GM18508 (cell line): ENCODE measurements around the gene CDAN1.
"Not testable (repeated sequence)": the region's sequence is repeated elsewhere in the genome, so short reads cannot be mapped to it uniquely, and the experiment has no call there.

ENCODE experiments used
- ATAC-seq: cut with Tn5 transposase; IDR thresholded peaks from one replicate; pipeline ENCODE4 v1.9.1; 2021; ENCODE audit warnings: moderate number of reproducible peaks; ENCODE audit not compliant: insufficient read depth, unreplicated experiment

Gene CDAN1, protein sequence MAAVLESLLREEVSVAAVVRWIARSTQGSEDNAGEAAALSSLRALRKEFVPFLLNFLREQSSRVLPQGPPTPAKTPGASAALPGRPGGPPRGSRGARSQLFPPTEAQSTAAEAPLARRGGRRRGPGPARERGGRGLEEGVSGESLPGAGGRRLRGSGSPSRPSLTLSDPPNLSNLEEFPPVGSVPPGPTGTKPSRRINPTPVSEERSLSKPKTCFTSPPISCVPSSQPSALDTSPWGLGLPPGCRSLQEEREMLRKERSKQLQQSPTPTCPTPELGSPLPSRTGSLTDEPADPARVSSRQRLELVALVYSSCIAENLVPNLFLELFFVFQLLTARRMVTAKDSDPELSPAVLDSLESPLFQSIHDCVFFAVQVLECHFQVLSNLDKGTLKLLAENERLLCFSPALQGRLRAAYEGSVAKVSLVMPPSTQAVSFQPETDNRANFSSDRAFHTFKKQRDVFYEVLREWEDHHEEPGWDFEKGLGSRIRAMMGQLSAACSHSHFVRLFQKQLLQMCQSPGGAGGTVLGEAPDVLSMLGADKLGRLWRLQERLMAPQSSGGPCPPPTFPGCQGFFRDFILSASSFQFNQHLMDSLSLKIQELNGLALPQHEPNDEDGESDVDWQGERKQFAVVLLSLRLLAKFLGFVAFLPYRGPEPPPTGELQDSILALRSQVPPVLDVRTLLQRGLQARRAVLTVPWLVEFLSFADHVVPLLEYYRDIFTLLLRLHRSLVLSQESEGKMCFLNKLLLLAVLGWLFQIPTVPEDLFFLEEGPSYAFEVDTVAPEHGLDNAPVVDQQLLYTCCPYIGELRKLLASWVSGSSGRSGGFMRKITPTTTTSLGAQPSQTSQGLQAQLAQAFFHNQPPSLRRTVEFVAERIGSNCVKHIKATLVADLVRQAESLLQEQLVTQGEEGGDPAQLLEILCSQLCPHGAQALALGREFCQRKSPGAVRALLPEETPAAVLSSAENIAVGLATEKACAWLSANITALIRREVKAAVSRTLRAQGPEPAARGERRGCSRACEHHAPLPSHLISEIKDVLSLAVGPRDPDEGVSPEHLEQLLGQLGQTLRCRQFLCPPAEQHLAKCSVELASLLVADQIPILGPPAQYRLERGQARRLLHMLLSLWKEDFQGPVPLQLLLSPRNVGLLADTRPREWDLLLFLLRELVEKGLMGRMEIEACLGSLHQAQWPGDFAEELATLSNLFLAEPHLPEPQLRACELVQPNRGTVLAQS

DNA sequence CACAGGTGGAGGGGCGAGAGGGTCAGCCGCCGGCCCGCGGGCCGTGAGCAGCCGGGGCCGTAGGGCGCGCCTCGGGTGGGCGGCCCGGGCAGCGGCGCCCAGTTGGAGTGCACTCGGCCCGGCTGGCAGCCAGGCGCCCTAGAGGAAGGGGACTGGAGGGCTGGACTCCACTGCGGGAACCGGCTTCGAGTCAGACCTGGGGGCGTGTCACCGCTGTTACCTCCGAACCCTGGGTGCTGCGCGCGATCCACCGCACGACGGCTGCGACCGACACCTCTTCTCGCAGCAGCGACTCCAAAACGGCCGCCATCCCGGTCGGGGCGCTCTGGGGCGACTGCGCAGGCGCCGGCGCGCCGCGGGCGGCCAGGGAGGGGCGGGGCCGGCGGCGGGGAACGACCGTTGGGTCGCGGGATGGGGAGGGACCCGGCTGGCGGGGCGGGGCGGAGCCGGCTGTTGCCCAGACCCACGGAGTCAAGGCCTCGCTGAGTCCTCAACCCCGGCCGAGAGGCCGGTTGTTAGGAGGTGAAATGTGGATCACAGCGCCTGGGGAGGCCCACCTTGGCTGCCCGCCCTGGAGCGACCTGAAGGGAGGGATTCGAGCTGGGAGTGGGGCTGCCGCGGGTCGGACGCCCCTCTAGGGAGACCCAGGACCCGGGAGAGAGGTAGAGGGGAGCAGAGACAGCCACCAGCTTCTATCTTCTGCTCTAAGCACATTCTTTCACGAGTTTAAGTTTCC is at the start of gene CDAN1:
TSS of gene CDAN1 (minus strand) at position 336 of the 736 bp plus-strand sequence. CDS start at position 310, 26 bp downstream.
- no peak for ATAC-seq

DNA sequence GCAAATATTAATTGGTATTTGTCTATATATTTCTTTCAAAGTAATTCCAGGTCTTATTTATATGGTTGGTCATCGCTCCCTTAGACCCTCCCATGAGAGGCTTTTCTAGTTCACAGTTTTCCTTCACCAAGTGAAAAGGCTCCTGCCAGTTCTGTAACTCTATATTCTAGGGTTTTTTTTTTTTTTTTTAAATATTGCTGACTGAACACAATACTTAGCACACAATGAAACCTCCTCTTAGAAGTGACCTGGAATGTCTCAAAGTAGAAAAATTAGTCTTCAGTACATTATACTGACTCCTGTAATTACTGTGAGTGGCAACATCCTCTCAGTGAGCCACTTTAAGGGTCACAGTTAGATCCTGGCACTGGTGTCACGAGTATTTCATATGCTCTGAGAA is 48.6 kb upstream of the CDAN1 start:
- no peak for ATAC-seq

GRCh38 chr15:42784705-42785104 is 47.8 kb upstream of the CDAN1 start:
- no peak for ATAC-seq

DNA sequence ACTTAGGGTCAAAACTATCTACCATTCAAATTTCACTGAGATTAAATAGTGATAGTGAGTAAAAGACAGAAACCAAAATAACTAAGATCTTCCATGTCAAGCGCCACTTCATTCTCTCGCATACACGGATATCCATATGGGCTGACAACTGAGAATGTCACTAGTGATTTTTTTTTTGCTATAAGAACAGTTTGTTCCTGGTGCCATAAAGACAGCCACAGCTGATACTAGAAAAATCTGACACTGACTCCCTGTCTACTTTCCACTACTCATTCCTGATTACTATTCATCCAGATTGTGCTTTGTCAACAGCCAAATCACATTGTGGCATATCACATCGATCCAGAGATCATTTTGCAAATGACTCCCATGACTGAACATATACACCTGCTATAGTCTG is 45.8 kb upstream of the CDAN1 start:
- ATAC-seq: no peak

DNA sequence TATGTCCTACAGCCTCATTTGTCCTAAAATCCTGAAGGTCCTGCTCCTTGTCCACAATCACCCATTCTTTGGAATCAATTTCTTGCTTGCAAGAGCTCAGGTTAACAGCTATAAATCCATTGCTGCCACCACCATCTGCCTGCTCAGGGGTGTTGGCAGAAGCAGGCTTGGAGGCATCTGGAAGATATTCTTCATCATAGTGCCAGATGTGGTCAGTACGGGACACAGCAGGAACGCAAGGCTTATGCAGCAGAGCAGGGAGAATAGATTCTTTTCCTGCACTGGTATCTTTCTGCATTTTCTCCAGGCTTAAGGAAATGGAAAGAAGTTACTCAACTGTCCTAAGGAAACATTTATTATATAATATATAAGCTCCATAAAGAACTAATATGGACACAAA is 38.5 kb upstream of the CDAN1 start:
- ATAC-seq: no peak

DNA sequence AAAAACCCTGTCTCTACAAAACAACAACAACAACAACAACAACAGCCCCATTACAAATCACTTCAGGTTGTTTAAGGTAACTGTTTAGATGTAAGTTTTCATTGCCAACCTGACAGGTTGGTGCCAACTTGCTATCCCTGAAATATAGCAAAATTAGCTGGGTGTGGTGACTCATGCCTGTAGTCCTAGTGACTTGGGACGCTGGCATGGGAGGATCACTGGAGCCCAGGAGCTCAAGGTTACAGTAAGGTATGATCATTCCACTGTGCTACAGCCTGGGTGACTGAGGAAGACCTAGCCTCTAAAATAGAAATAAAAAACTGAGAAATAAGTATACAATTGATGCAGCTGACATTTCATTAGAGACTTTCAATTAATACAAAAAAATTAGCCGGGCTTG is 36.0 kb upstream of the CDAN1 start:
- no peak for ATAC-seq

DNA sequence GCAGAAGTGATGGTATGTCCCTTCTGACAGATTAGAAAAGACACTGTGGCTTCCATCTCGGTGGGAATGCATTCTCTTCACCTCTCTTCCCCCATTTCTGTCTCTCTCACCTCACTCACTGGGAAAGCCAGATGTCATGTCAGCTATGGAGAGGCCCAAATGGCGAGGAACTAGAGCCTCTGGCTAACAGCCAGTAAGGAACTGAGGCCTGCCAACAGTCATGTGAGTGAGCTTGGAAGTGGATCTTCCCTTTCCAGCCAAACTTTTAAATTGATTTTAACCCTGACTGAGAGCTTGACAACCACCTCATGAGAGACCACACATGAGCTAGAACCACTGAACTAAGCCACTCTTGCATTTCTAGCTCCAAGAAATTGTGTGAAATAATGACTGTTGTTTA is 35.2 kb upstream of the CDAN1 start:
- no peak for ATAC-seq

DNA sequence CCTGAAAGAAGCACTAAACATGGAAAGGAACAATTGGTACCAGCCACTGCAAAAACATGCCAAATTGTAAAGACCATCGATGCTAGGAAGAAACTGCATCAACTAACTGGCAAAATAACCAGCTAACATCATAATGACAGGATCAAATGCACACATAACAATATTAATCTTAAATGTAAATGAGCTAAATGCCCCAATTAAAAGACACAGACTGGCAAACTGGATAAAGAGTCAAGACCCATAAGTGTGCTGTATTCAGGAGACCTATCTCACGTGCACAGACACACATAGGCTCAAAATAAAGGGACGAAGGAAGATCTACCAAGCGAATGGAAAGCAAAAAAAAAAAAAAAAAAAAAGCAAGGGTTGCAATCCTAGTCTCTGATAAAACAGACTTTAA is 29.2 kb upstream of the CDAN1 start:
- not testable (repeated sequence) for ATAC-seq

DNA sequence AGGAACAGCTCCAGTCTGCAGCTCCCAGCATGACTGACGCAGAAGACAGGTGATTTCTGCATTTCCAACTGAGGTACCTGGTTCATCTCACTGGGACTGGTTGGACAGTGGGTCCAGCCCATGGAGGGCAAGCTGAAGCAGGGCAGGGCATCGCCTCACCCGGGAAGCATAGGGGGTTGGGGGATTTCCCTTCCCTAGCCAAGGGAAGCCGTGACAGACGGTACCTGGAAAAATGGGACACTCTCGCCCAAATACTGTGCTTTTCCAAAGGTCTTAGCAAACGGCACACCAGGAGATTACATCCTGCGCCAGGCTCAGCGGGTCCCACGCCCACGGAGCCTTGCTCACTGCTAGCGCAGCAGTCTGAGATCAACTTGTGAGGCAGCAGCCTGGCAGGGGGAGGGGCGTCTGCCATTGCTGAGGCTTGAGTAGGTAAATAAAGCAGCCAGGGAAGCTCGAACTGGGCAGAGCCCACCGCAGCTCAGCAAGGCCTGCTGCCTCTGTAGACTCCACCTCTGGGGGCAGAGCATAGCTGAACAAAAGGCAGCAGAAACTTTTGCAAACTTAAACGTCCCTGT is 27.3 kb upstream of the CDAN1 start:
- not testable (repeated sequence) for ATAC-seq

DNA sequence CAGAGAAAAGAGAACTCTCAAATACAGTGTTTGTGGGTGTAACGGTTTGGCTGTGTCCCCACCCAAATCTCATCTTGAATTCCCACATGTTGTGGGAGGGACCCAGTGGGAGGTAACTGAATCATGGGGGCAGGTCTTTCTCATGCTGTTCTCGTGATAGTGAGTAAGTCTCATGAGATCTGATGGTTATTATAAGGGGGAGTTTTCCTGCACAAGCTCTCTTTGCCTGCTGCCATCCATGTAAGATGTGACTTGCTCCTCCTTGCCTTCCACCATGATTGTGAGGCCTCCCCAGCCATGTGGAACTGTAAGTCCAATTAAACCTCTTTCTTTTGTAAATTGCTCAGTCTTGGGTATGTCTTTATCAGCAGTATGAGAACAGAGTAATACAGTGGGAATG is 24.9 kb upstream of the CDAN1 start:
- not testable (repeated sequence) for ATAC-seq

- ATAC-seq: no peak
These were observed 23.8 kb upstream of the CDAN1 start for GRCh38 chr15:42760759-42761158.

DNA sequence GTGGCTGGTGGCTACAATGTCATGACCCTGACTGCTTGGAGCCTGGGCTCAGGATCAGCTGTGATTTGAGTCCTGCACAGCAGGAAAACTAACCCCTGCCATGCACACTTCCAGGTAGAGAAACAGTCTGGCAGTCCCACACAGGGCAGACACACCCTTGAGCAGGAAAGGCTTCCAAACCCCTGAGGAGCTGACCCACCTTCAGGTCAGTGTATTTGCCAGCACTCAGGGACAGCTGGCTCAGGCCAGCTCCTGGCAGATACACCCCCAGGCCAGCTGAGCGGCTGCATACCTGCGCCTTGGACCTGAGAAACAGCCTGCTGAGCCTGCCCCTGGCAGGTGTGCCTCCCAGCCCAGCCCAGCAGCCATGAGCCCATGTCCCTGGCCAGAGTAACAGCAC is 22.2 kb upstream of the CDAN1 start:
- no peak for ATAC-seq

- no peak for ATAC-seq
These were observed 13.4 kb upstream of the CDAN1 start for GRCh38 chr15:42750306-42750705.

- no peak for ATAC-seq
These were observed 12.3 kb upstream of the CDAN1 start for GRCh38 chr15:42749266-42749665.

DNA sequence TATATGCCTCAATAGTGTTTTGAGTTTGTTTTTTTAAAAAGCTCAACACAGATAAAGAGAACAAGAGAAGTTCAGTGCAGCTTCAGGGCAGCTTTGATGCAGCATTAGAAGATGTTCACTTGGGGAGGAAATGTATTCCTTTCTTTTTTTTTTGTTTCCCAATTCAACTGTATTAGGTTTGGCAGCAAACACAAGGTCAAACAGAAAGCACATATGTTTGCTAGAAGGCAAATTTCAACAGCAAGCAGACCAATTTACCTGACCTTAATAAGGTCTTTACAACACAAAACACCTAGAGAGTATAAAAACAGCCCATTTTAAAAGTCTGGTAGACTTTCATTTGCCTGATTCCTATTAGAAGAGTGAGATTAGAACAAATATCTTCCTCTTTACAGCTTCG is 7.3 kb upstream of the CDAN1 start:
- no peak for ATAC-seq

DNA sequence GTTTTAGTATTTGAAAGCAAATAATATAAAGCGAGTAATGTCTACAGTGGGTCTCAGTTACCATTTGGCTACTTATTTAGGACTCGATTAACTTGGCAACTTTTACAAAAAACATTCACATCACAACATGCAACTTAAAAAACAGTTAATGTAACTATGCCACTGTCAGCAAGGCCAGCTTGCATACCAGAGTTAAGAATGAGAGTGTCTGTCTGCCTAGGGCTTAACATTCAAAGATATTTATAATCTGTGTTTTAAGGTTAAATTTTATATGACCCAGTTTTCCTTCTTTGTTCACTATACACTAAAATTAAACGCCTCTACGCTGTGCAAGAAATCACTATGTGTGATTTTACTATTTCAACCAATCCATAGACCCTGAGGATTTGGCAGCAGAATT is 5.2 kb upstream of the CDAN1 start:
- ATAC-seq: no peak

- no peak for ATAC-seq
These were observed 4.8 kb upstream of the CDAN1 start for GRCh38 chr15:42741710-42742109.

DNA sequence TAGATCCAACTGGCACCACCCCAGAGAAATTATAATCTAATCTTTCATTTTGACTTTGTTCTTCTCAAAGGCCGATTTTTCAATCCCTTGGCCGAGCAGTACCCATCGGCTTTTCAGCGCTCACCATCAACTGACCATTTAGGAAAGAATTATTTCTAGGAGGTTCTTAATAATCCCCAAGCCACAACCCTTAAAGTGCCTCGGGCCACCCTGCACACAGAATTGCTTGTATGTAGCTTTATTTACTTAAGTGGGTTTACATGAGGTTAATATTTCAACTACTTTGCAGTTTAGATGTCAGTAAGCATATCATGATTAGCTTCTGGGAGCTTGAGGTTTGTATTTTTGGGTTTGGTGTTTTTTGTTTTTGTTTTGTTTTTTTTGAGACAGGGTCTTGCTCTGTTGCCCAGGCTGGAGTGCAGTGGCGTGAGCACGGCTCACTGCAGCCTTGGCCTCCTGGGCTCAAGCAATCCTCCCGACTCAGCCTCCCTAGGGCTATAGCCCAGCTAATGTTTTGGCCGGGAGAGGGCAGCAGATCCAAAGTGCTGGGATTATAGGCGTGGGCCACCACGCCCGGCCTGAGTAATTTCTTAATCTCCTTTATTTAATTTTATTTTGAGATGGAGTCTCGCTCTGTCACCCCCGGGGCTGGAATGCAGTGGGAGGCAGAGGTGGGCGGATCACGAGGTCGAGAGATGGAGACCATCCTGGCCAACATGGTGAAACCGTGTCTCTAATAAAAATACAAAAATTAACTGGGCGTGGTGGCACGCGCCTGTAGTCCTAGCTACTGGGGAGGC is 801 bp upstream of the CDAN1 start:
- no peak for ATAC-seq
